AG10803 (cell line): ENCODE results near the gene SCUBE1.

Experiments used
- DNase-seq: peaks from one replicate; pipeline ENCODE4 v3.0.0; 2010; ENCODE audit warnings: low read depth
- H3K4me3 ChIP-seq: 2 replicates; pipeline ENCODE4 v1.5.1; 2011; ENCODE audit warnings: mild to moderate bottlenecking, low read length, control low read depth
- TF ChIP-seq, protein P1 (sequence below): conservative IDR thresholded peaks from 2 replicates; pipeline ENCODE4 v1.5.1; 2011; ENCODE audit warnings: mild to moderate bottlenecking, low read length, control low read depth, inconsistent platforms

Gene SCUBE1

DNA sequence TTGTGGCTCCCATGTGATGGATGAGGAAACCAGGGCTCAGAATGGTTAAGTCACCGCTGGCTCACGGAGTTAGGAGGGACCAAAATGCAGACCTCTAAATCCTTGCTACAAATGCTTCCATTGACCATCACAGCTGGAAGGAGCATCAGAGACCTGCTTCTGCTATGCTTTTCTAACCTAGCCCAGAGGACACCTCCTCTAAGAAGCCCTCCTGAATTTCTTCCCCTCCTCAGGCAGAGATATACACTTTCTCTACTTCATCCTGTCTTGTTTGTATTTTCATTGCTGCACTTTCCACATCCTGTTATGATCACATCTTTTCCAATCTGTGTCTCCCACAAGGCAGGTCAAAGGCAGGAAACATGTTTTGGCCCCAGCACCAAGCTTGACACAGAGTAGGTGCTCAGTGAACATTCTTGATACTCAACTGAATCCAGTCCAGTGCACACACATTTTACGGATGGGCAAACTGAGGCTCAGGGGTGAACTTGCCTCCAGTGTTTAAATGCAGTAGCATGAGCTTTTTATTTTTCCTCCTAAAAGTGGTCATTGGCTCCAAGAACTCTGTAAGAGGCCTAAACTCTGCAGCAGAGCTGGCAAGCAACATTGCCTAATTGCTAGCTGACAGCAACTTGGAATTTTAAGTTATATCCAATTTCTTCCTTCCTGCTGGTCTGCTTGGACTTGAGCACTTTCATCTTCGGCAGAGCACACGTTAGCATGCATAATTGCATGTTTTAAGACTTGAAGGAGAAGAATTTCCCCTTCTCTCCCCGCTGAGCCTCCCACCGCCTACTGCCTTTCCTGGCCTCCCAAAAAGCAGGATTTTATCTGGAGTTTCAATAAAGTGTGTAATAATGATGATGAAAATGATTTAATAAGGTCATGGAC is 12.7 kb downstream of the SCUBE1 start:
- TF ChIP-seq, protein P1, sequence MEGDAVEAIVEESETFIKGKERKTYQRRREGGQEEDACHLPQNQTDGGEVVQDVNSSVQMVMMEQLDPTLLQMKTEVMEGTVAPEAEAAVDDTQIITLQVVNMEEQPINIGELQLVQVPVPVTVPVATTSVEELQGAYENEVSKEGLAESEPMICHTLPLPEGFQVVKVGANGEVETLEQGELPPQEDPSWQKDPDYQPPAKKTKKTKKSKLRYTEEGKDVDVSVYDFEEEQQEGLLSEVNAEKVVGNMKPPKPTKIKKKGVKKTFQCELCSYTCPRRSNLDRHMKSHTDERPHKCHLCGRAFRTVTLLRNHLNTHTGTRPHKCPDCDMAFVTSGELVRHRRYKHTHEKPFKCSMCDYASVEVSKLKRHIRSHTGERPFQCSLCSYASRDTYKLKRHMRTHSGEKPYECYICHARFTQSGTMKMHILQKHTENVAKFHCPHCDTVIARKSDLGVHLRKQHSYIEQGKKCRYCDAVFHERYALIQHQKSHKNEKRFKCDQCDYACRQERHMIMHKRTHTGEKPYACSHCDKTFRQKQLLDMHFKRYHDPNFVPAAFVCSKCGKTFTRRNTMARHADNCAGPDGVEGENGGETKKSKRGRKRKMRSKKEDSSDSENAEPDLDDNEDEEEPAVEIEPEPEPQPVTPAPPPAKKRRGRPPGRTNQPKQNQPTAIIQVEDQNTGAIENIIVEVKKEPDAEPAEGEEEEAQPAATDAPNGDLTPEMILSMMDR, result no peak
- no peak overlapping the region for H3K4me3 ChIP-seq

DNA sequence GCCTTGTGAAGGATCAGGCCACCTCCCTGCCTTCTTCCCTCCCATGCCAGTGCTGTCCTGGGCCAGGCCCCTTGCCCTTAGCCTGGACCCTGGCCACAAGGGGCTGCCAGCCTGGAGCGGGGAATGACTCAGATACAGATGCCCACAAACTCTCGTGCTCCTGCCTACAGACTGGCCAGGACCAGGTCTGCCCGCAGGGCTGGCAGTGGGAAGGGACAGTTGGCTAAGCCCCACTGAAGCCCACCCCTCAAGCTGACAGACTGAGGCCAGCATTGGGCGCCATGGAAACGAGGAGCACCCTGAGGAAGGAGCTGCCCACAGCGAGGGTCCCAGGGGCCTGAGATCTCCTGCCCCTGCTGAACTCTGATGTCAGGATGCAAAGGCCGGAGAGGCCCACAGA is 14.1 kb downstream of the SCUBE1 start:
- no peak for DNase-seq
- TF ChIP-seq, protein P1, result no peak
- no peak overlapping the region for H3K4me3 ChIP-seq

More for the DNA sequence above, 12.7 kb downstream of the SCUBE1 start:
- no peak for DNase-seq

DNA sequence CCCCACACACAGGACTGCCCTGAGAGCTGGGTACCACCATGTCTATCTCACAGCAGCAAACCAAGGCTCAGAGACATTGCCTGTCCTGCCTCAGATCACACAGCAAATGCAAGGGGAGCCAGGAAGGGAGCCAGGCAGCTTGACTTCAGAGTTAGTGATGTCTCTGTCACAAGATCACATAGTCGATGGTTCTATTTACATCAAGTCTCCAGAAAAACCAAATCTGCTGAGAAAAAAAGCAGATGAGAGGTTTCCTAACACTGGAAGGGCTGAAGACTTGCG is 16.1 kb downstream of the SCUBE1 start:
- TF ChIP-seq, protein P1, result no peak
- no peak for DNase-seq
- no peak overlapping the region for H3K4me3 ChIP-seq

DNA sequence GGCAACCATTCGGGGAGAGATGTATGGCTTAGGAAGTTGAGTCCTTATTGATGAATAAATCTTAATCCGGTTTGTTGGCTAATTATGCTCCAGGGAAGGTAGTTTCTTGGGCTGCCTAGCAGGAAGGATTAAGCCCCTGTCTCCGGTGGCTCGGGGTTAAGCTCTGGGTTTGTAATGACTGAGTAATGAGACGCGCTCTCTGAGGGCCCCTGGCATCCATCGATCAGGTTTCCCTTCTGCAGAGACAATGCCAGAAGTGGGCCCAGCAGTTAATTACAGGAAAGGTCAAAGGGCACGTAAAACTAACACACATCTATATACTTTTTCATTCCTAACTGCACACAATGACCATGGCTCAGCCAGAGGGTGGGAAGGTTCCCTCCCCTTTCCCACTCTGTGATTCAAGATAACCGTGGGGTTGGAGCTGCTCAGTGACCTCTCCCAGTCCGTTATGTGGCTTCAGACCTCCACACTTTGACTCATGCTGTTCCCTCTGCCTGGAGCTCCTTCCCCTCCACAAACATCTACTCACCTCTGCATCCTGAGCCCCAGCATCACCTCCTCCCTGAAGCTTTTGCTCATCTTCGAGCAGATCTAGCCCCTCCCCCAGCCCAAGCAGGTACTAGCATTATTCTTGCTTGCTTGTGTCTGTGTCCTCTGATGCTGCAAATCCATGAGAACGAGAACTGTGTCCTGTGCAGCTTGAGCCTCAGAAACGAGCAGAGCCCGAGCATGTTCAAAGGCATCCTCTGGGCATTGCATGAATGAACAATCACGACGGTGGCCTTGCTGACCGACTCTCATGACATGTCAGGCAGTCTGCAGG is 16.6 kb downstream of the SCUBE1 start:
- no peak overlapping the region for H3K4me3 ChIP-seq
- no peak for DNase-seq
- TF ChIP-seq, protein P1, result no peak

DNA sequence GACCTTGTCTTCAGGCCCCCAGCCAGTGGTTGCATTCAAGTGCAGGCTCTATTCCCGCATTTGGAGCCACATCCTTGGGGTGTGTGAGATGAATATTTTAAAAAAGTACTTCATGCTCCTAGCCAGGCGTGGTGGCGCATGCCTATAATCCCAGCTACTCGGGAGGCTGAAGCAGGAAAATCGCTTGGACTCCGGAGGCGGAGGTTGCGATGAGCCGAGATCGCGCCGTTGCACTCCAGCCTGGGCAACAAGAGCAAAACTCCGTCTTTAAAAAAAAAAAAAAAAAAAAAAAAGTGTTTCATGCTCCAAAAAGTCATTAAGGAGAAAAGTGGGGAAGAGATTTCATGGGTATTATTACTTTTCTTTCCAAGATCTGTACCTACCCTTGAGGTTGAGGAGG is 18.0 kb downstream of the SCUBE1 start:
- DNase-seq, result no peak
- TF ChIP-seq, protein P1, result no peak
- no peak overlapping the region for H3K4me3 ChIP-seq

DNA sequence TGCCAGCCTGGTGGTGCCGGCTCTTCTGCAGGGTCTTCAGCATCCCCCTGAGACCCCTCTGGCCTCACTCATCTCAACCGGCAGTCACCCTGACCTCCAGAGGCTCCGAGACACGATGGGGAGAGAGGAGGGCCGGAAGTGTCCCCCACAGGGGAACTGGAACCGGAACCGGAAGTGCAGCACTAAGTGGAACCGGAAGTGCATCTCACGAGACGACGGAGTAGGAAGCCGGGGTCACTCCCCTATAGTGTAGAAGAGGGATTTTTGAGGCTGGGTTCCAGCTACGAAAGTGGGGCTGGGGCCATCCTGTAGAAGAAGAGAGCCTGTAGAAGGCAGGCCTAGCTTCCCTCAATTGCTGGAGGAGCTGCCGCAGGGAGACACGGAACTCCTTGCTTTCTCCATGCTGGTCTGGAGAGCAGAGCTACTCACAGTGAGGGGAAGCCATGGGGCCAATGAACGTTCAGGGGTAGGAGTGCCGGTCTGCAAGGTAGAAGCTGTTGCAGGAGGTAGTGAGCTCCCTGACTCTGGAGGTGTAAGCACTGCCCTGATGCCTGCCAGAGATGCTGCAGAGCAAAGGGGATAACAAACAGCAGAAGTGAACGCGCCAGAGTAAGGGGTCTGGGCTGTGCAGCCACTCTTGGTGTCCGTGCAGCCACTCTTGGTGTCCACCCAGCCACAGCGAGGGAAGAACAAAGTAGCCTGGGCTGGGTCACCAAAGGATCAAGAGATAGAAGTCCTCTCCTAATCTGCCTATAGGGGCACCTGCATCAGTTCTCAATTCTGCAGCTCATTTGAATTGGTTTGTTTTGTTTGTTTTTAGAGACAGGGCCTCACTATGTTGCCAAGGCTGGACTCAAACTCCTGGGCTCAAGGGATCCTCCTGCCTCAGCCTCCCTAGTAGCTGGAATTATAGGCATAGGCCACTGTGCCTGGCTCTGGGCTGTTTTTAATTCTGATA is 21.9 kb downstream of the SCUBE1 start:
- no peak for DNase-seq
- TF ChIP-seq, protein P1, result no peak
- H3K4me3 ChIP-seq, result no peak overlapping the region
